HG02759 (cell line): ENCODE results near the gene NATD1.
A peak's percentile ranks its signal among the peaks of the same experiment; 100 is the strongest.

Experiments
- ATAC-seq: cut with Tn5 transposase; IDR thresholded peaks from one replicate; pipeline ENCODE4 v1.9.1; 2021; ENCODE audit warnings: mild to moderate bottlenecking, moderate library complexity; ENCODE audit not compliant: unreplicated experiment

Gene NATD1

GRCh38 chr17:21218101-21218500 is 35.1 kb downstream of the NATD1 start:
- ATAC-seq, result no peak

- ATAC-seq, result no peak
These were observed 35.9 kb downstream of the NATD1 start for GRCh38 chr17:21217346-21217745.

GRCh38 chr17:21215935-21216334 is 37.3 kb downstream of the NATD1 start:
- ATAC-seq, result no peak

GRCh38 chr17:21214777-21215541 is 38.3 kb downstream of the NATD1 start:
- ATAC-seq, result peak; percentile 9

GRCh38 chr17:21214015-21214776 is 39.0 kb downstream of the NATD1 start, which contains the start of gene TMEM11:
Gene TMEM11 (minus strand): TSS chr17:21214161. CDS start chr17:21214152, 9 bp downstream.
- peak; percentile 86 for ATAC-seq

- ATAC-seq, result peak; percentile 12
These were observed 39.6 kb downstream of the NATD1 start for GRCh38 chr17:21213638-21214014.

- ATAC-seq, result no peak
These were observed 40.2 kb downstream of the NATD1 start for GRCh38 chr17:21212826-21213637.

GRCh38 chr17:21211825-21212479 is 41.3 kb downstream of the NATD1 start:
- no peak for ATAC-seq

GRCh38 chr17:21210411-21211076 is 42.7 kb downstream of the NATD1 start:
- ATAC-seq, result no peak

- ATAC-seq, result no peak
These were observed 43.6 kb downstream of the NATD1 start for GRCh38 chr17:21209511-21210175.

GRCh38 chr17:21208352-21208751 is 44.9 kb downstream of the NATD1 start:
- no peak for ATAC-seq

- no peak for ATAC-seq
These were observed 48.3 kb downstream of the NATD1 start for GRCh38 chr17:21204935-21205334.

- no peak for ATAC-seq
These were observed 50.7 kb downstream of the NATD1 start for GRCh38 chr17:21202512-21202911.

GRCh38 chr17:21201874-21202273 is 51.3 kb downstream of the NATD1 start:
- no peak for ATAC-seq

GRCh38 chr17:21201298-21201595 is 52.0 kb downstream of the NATD1 start:
- no peak for ATAC-seq

GRCh38 chr17:21200590-21201297 is 52.5 kb downstream of the NATD1 start:
- ATAC-seq, result no peak

- ATAC-seq, result no peak
These were observed 53.4 kb downstream of the NATD1 start for GRCh38 chr17:21199856-21200255.

GRCh38 chr17:21199311-21199710 is 53.9 kb downstream of the NATD1 start:
- no peak for ATAC-seq

GRCh38 chr17:21198411-21198810 is 54.8 kb downstream of the NATD1 start:
- ATAC-seq, result no peak
